Muscle layer of colon (tissue), 2 donors: ENCODE measurements around the gene IDS.
"Not testable (repeated sequence)": the region's sequence is repeated elsewhere in the genome, so short reads cannot be mapped to it uniquely, and the experiment has no call there.

Experiments used
- H3K27ac ChIP-seq: one replicate; pipeline ENCODE4 v1.7.0; 2013; ENCODE audit warnings: low read depth, mild to moderate bottlenecking, low read length, moderate library complexity
- H3K27me3 ChIP-seq, 2 donors: one replicate each; pipeline ENCODE4 v1.7.0; 2013; ENCODE audit warnings: low read length in 2 of 2, mild to moderate bottlenecking in 2 of 2; ENCODE audit not compliant: insufficient read depth in 2 of 2, control insufficient read depth in 1 of 2
- H3K36me3 ChIP-seq: one replicate; pipeline ENCODE4 v1.7.0; 2013; ENCODE audit warnings: mild to moderate bottlenecking, low read length; ENCODE audit not compliant: insufficient read depth
- H3K4me1 ChIP-seq: one replicate; pipeline ENCODE4 v1.7.0; 2013; ENCODE audit warnings: mild to moderate bottlenecking, low read length; ENCODE audit not compliant: insufficient read depth
- H3K4me3 ChIP-seq, 2 donors: one replicate each; pipeline ENCODE4 v1.7.0; 2013; ENCODE audit warnings: low read length in 2 of 2, low read depth in 1 of 2, mild to moderate bottlenecking in 1 of 2, moderate library complexity in 1 of 2
- H3K9ac ChIP-seq: one replicate; pipeline ENCODE4 v1.7.0; 2013; ENCODE audit warnings: low read length
- H3K9me3 ChIP-seq: one replicate; pipeline ENCODE4 v1.7.0; 2013; ENCODE audit warnings: mild to moderate bottlenecking, low read length
- donor health status: abdominal sarcoma.
- donor health status: Adenocarcinoma of cecum.

The IDS gene, protein sequence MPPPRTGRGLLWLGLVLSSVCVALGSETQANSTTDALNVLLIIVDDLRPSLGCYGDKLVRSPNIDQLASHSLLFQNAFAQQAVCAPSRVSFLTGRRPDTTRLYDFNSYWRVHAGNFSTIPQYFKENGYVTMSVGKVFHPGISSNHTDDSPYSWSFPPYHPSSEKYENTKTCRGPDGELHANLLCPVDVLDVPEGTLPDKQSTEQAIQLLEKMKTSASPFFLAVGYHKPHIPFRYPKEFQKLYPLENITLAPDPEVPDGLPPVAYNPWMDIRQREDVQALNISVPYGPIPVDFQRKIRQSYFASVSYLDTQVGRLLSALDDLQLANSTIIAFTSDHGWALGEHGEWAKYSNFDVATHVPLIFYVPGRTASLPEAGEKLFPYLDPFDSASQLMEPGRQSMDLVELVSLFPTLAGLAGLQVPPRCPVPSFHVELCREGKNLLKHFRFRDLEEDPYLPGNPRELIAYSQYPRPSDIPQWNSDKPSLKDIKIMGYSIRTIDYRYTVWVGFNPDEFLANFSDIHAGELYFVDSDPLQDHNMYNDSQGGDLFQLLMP

DNA sequence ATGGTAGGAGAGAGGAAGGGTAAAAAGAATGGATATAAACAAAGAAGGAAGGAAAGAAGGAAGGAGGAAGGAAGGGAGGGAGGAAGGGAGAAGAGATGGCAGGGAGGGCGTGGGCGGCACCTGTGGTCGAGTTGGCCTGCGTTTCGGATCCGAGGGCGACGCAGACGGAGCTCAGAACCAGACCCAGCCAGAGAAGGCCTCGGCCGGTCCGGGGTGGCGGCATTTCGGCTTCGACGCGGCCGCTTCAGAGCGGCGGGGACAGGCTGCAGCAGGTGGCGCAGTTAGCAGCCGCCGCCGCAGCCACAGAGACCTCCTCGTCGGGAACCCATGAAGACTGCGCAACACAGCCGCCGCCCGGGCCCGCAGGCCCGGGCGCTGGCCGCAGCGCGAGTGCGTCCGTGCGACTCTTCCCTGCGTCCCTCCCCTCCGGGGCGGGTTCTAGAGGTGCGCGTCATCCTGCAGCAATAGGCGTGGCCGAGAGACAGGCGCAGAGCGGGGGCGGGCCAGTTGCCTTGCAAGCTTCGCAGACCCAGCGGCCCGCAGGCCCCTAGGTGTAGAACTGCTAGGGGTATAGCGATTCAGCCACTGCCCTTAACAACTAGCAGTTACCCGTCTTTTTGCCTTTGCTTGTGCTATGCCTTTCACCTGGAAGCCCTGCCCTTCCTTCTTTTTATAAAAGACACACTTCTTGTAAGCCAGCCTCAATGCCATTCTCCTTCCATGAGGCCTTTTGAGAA lies at the start of gene IDS:
Gene IDS, minus strand, starts transcription at position 392 of the 737 bp plus-strand sequence. Its CDS starts 169 bp downstream, at position 223.
- Histone ChIP-seq H3K9me3 (no peaks in the 10 kb centered on the region), H3K27me3 (no peaks in the 10 kb centered on the region), H3K4me3 (peak within 1 kb of the TSS; percentile 48 to 58), H3K27ac (peak within 1 kb of the TSS; percentile 60), H3K4me1 (peaks cover 13% of the 10 kb centered on the region), H3K36me3 (peaks cover 23% of the 10 kb centered on the region), H3K9ac (peak within 1 kb of the TSS; percentile 44)

DNA sequence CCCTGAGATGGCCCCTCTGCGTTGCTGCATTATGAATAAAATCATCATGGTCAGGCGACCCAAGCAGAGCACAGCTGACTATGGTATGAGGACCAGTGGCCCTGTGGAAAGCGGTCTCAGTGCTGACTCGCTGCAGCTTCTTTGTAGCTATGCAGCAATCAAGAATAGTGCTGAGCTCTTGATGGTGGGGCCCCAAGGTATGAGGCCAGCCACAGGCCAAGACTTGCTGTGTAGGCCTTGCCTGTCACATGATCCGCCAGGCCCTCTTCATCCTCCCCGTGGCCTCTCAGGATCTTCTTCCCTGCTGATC lies 46.8 kb upstream of the IDS start:
- not testable (repeated sequence) for H3K36me3 ChIP-seq, H3K4me1 ChIP-seq, H3K9me3 ChIP-seq, H3K27me3 ChIP-seq, H3K4me3 ChIP-seq, H3K9ac ChIP-seq, H3K27ac ChIP-seq

DNA sequence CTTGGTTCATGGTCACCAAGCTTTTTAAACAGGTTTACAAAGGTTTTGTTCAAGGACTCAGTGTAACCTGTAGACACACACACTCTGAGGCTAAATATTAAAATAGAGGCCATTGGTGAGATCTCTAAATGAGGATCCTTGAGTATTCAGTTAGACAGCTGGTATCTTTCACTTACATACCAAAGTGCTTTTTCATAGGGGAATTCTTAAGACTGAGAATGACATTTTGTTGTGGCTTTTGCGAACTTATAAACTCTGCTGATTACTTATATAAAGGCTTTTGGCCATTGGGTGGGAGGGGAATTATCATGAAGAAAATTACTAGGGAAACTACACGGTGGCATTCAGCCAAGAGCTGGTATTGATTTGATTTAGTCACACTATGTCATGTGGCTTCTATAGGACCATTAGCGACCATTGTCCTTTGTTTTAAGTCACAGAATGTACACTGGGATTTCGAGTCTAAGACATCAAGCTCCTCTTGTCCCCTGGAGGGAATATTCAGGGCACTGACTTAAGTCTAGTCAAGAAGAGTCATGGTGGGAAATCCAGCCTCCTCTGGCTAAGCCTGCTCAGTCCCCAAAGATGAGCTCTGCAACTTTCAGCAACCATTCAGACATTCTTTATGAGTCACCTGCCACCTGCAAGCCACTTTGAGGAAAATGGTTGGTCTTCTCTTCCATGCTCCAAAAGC lies 46.3 kb upstream of the IDS start:
- not testable (repeated sequence) for H3K27me3 ChIP-seq, H3K36me3 ChIP-seq, H3K4me1 ChIP-seq, H3K9me3 ChIP-seq, H3K9ac ChIP-seq, H3K27ac ChIP-seq, H3K4me3 ChIP-seq

DNA sequence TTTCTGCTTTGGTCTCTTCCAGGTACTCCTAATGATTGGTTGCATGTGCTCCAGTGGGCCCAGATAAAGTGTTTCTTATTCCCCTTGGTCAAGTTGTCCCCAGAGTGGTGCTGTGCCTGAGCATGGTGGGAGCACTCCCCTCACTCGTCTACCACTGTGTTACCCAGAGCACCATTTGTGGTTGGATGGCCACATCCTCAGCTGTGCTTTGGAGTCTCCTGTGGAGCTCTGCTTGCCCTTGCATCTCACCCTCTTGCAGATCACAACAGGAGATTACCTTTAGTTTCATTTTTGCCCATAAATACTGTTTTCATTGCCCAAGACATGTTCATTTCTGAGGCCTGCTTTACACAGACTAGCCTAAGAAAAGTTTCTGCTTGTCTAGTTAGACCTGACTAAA lies 45.3 kb upstream of the IDS start:
- not testable (repeated sequence) for H3K4me3 ChIP-seq, H3K4me1 ChIP-seq, H3K27ac ChIP-seq, H3K9me3 ChIP-seq, H3K36me3 ChIP-seq, H3K27me3 ChIP-seq, H3K9ac ChIP-seq

DNA sequence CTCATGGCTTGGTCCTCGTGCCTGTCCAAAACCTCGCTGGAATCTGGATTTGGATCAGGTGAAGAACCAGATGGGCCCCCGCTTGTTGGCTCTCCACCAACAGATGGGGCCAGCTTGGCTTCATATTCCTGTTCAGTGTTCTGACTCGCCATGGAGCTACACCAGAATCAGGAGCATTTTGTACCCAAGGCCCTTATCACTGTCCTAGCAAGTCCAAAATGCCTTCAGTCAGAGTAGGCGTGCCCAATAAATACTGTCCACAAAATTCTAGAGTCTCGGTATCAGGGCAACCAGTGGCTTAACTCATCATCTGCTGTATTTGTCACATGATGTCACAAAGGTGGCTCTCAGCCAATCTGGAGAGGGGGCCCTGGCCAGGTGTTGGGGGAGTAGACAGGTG lies 44.6 kb upstream of the IDS start, which contains the start of gene HSFX3:
Gene HSFX3, minus strand, starts transcription at position 224 of the 400 bp plus-strand sequence. Its CDS starts 72 bp downstream, at position 152.
- not testable (repeated sequence) for H3K4me3 ChIP-seq, H3K9me3 ChIP-seq, H3K27me3 ChIP-seq, H3K36me3 ChIP-seq, H3K4me1 ChIP-seq, H3K27ac ChIP-seq, H3K9ac ChIP-seq

DNA sequence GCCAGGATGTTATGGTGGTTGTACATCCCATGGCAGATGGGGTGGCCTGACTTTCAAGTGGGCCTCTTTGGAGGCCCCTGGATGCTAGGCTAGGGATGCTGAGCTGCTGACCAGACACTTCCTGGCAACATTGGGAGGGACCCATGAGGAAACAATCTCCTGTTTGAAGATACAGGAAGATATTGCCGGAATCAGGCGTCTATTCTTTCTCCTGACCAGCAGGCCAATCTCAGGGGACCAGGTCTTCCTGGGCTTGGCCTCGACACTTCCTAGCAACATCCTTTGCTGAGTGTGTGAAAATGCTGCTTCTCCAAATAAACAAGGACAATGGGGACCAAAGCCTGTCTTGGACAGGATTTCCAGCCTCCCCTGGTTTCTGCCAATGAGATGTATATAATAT lies 42.7 kb upstream of the IDS start:
- not testable (repeated sequence) for H3K27me3 ChIP-seq, H3K27ac ChIP-seq, H3K9ac ChIP-seq, H3K36me3 ChIP-seq, H3K9me3 ChIP-seq, H3K4me3 ChIP-seq, H3K4me1 ChIP-seq

DNA sequence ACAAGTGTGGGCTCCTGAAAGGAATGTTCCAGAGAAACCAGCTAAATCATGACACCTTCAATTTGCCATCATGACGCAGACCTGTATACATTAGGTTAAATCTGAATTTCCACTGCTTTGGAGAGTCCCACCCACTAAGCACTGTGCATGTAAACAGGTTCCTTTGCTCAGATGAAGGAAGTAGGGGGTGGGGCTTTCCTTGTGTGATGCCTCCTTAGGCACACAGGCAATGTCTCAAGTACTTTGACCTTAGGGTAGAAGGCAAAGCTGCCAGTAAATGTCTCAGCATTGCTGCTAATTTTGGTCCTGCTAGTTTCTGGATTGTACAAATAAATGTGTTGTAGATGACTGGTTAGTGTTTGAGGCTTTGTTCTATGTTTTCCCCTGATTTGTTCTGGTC lies 41.9 kb upstream of the IDS start:
- not testable (repeated sequence) for H3K36me3 ChIP-seq, H3K9ac ChIP-seq, H3K4me3 ChIP-seq, H3K4me1 ChIP-seq, H3K27ac ChIP-seq, H3K9me3 ChIP-seq, H3K27me3 ChIP-seq

DNA sequence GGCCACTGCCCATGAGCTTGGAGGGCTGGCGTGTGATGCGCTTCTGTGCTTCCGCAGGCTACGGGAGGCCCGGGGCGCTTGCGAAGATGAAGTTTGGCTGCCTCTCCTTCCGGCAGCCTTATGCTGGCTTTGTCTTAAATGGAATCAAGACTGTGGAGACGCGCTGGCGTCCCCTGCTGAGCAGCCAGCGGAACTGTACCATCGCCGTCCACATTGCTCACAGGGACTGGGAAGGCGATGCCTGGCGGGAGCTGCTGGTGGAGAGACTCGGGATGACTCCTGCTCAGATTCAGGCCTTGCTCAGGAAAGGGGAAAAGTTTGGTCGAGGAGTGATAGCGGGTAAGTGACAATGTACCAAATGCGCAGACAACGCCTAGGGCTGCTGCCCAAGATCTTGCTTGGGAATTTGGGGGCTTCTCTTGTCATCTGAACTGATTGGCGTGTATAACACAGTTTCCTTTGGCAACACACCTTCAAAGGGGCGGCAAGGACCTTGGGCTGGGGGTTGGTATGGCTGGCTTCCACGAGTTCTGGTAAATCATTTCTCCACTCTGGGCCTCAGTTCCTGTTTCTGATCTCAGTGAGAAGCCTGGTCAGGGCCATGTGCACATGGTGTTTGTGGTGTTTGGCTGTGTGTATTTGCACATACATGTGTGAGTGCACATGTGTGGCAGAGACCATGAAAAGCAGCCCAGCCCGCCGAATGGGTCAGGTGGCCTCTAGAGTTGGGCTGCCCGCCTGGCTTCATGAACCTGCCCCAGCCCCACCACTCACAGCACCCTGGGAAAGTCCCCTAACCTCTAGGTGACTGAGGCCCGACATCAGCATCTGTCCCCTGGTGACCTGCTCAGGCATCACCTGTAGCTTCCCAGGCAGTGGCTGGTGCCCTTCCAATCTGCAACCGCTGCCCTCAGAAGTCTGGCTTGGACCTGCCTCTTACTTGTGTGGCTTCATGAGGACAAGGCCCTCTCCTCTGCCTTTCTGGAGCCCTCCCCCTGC lies 40.7 kb upstream of the IDS start:
- not testable (repeated sequence) for H3K36me3 ChIP-seq, H3K27me3 ChIP-seq, H3K4me1 ChIP-seq, H3K4me3 ChIP-seq, H3K27ac ChIP-seq, H3K9me3 ChIP-seq, H3K9ac ChIP-seq

DNA sequence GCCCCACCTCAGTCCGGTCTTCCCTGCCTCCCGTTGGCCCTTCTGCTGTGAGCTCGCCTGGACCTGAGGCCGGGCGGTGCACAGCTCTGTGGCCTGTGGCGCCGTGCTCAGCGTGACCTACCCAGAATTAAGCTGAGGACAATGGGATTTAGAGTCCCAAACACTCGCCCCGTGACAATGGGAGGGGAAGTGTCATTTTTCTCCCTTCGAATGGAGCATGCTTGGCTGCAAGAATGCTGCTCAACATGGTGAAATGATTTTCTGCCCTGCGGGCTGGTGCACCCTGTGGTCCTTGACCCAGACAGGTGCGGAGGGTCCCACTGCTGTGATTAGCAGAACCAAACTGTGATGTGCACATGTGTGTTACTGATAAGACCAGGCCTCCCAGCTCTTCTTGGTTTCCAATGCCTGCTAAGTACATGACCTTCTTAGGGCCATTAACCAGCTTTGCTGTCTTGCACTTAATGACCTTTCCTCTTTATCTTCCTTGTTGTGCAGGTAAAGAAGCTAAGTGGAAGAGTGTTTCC lies 36.5 kb upstream of the IDS start:
- H3K27ac ChIP-seq = peak overlapping the region; percentile 75
- H3K9ac ChIP-seq = peak overlapping the region; percentile 68
- no peaks in the 10 kb centered on the region for H3K9me3 ChIP-seq
- H3K36me3 ChIP-seq = no peaks in the 10 kb centered on the region
- no peaks in the 10 kb centered on the region for H3K4me1 ChIP-seq
- no peaks in the 10 kb centered on the region for H3K27me3 ChIP-seq
- H3K4me3 ChIP-seq = peak overlapping the region; percentile 37 to 78

DNA sequence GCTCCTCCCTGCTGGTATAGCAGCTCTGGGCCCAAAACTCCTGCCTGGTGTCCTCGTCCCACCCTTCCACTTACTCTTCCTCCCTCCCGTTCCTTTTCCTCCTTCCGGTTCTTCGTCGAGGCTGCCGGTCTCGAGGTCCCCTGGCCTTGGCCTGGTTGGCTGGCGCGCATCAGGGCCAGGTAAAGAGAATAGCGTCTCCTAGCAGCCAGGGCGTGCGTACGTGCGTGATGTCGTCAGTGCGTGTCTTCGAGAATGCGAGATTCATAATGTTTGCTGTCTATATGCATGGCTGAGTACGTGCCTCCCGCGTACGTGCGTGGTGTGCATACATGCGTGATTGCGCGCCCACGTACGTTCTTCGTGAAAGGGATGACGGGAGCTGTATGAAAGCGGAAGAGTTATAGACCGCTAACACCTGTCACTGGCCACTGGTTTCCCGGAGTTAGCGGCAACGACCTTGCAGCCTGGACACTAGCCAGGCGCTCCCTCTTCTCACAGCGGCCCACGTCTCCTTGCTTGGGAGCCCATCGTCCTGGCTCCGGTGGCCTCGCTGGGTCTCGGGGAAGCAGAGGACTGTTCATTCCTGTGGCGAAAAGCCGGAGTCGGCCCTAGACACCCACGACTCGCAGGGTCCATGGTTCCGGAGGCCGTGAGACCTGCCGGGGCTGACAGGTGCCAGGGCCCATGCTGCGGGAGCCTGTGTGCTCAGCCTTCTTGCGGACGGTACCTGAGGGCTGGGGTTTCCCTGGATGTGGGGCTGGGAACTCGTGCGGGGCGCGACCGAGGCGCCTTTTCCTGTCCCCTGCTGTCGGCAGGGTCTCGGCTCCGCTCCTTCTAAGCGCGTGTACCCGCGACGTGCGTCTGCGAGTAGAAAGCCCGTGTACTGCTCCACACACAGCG lies 35.8 kb upstream of the IDS start, which contains the start of gene EOLA1:
Gene EOLA1, plus strand, starts transcription at position 392 of the 900 bp plus-strand sequence. CDS start 4,619 bp downstream, outside the sequence.
- Histone ChIP-seq H3K27ac (peak within 1 kb of the TSS; percentile 75), H3K9ac (peak within 1 kb of the TSS; percentile 68), H3K9me3 (no peaks in the 10 kb centered on the region), H3K36me3 (no peaks in the 10 kb centered on the region), H3K4me1 (no peaks in the 10 kb centered on the region), H3K4me3 (peak within 1 kb of the TSS; percentile 37 to 78), H3K27me3 (no peaks in the 10 kb centered on the region)
